Kidney (tissue), 22 donors: ENCODE data around the gene LRPAP1. TPM values are rescaled to one million over a fixed set of nuclear protein-coding genes. Genes with fewer than 3 reads are reported as not detected.
"Not testable (repeated sequence)": the region's sequence is repeated elsewhere in the genome, so short reads cannot be mapped to it uniquely, and the experiment has no call there.

Experiments
- DNase-seq, 5 donors: peaks; one replicate each; pipeline ENCODE4 v3.0.0-alpha.2; 2013 to 2020
- FAIRE-seq: peaks from 2 replicates; lab custom pipeline; 2012; peaks lifted over from hg19 to GRCh38; lab: Jason Lieb, UNC
- H3K27ac ChIP-seq, 2 donors: one replicate each; pipeline ENCODE4 v1.7.0; 2013; ENCODE audit warnings: low read depth in 2 of 2, low read length in 2 of 2, inconsistent platforms in 1 of 2
- H3K27me3 ChIP-seq: one replicate; pipeline ENCODE4 v1.7.1; 2013; ENCODE audit warnings: low read length, inconsistent platforms; ENCODE audit not compliant: control insufficient read depth, insufficient read depth
- H3K36me3 ChIP-seq, 3 donors: one replicate each; pipeline versions ENCODE4 v1.7.0 to v1.7.1; 2013; ENCODE audit warnings: low read length in 3 of 3, control low read depth in 1 of 3, inconsistent platforms in 1 of 3; ENCODE audit not compliant: insufficient read depth in 3 of 3, control insufficient read depth in 2 of 3
- H3K4me1 ChIP-seq, 3 donors: one replicate each; pipeline versions ENCODE4 v1.7.0 to v1.7.1; 2013; ENCODE audit warnings: low read length in 3 of 3, inconsistent platforms in 1 of 3, low read depth in 1 of 3; ENCODE audit not compliant: control insufficient read depth in 2 of 3, insufficient read depth in 2 of 3
- H3K4me3 ChIP-seq, 3 donors: one replicate each; pipeline versions ENCODE4 v1.7.0 to v1.8.1; 2013; ENCODE audit warnings: low read length in 3 of 3, control low read depth in 1 of 3, inconsistent platforms in 1 of 3
- H3K9ac ChIP-seq, 3 donors: one replicate each; pipeline versions ENCODE4 v1.7.0 to v1.7.1; 2013; ENCODE audit warnings: low read length in 3 of 3, control low read depth in 1 of 3, inconsistent platforms in 1 of 3
- H3K9me3 ChIP-seq, 3 donors: one replicate each; pipeline versions ENCODE4 v1.7.0 to v1.7.1; 2013; ENCODE audit warnings: low read length in 3 of 3, control low read depth in 1 of 3, inconsistent platforms in 1 of 3; ENCODE audit not compliant: control insufficient read depth in 2 of 3, insufficient read depth in 1 of 3
- CTCF ChIP-seq: IDR thresholded peaks from 3 replicates; pipeline ENCODE4 v1.5.1; 2012; ENCODE audit warnings: mild to moderate bottlenecking, moderate library complexity, borderline replicate concordance; ENCODE audit not compliant: insufficient read depth; ENCODE audit errors: extremely low read depth
- intact Hi-C: fragments of 100-400 bp; cut with DNase I; formaldehyde crosslinking; loops from one replicate; pipeline ENCODE4 v1.11.1; 2022
- long read RNA-seq, 10 donors: library from polyadenylated mRNA in 1 of 10; unstranded in 1 of 10; transcript quantifications; one replicate each; pipeline ENCODE4 v2.0.0 and lab custom pipeline, GENCODE V29; 2021 to 2026
- polyA plus RNA-seq: library from polyadenylated mRNA; stranded (reverse); fragments of 350-450 nt; fragmentation: Illumina TruSeq; extraction: RNeasy Lipid Tissue Mini Kit (QIAGEN cat#74804); gene quantifications from one replicate; pipeline ENCODE4 v1.2.3, GENCODE V29; 2014; ENCODE audit warnings: low read depth, low replicate concordance; ENCODE audit not compliant: insufficient read depth
- total RNA-seq: library from RNA; stranded (reverse); fragmentation: NEBNext Ultra II Directional; extraction: Animal tissue kit (Norgen Biotek cat#: 25700); gene quantifications from one replicate; pipeline ENCODE4 v1.2.1, GENCODE V29; 2021
- donor health status: control.
- donor health status: control.
- donor health status: control.
- donor health status: control.
- donor health status: control.
- donor health status: DM: yes; HTN: yes; CAD: no.
- donor health status: Normal renal cell carcinoma (clear cell type).

The LRPAP1 gene, protein sequence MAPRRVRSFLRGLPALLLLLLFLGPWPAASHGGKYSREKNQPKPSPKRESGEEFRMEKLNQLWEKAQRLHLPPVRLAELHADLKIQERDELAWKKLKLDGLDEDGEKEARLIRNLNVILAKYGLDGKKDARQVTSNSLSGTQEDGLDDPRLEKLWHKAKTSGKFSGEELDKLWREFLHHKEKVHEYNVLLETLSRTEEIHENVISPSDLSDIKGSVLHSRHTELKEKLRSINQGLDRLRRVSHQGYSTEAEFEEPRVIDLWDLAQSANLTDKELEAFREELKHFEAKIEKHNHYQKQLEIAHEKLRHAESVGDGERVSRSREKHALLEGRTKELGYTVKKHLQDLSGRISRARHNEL
- 204 TPM for total RNA-seq
- polyA plus RNA-seq: 373 TPM
- long read RNA-seq, donor 1, full-length matches to known transcripts: 54 of 54 reads
- long read RNA-seq, donor 1, partial matches to known transcripts: 0 of 54 reads
- long read RNA-seq, donor 1, other reads (novel, unspliced or antisense): 0 of 54 reads
- long read RNA-seq, donor 2, full-length matches to known transcripts: 80 of 92 reads
- long read RNA-seq, donor 2, partial matches to known transcripts: 12 of 92 reads
- long read RNA-seq, donor 2, other reads (novel, unspliced or antisense): 0 of 92 reads
- long read RNA-seq, donor 3, full-length matches to known transcripts: 103 of 123 reads
- long read RNA-seq, donor 3, partial matches to known transcripts: 20 of 123 reads
- long read RNA-seq, donor 3, other reads (novel, unspliced or antisense): 0 of 123 reads
- long read RNA-seq, donor 4, full-length matches to known transcripts: 63 of 63 reads
- long read RNA-seq, donor 4, partial matches to known transcripts: 0 of 63 reads
- long read RNA-seq, donor 4, other reads (novel, unspliced or antisense): 0 of 63 reads
- long read RNA-seq, donor 5, full-length matches to known transcripts: 1 of 1 reads
- long read RNA-seq, donor 5, partial matches to known transcripts: 0 of 1 reads
- long read RNA-seq, donor 5, other reads (novel, unspliced or antisense): 0 of 1 reads
- long read RNA-seq, donor 6, full-length matches to known transcripts: 15 of 15 reads
- long read RNA-seq, donor 6, partial matches to known transcripts: 0 of 15 reads
- long read RNA-seq, donor 6, other reads (novel, unspliced or antisense): 0 of 15 reads
- long read RNA-seq, donor 7, full-length matches to known transcripts: 278 of 322 reads
- long read RNA-seq, donor 7, partial matches to known transcripts: 27 of 322 reads
- long read RNA-seq, donor 7, other reads (novel, unspliced or antisense): 17 of 322 reads
- long read RNA-seq, donor 8, full-length matches to known transcripts: 79 of 84 reads
- long read RNA-seq, donor 8, partial matches to known transcripts: 5 of 84 reads
- long read RNA-seq, donor 8, other reads (novel, unspliced or antisense): 0 of 84 reads
- long read RNA-seq, donor 9, full-length matches to known transcripts: 18 of 18 reads
- long read RNA-seq, donor 9, partial matches to known transcripts: 0 of 18 reads
- long read RNA-seq, donor 9, other reads (novel, unspliced or antisense): 0 of 18 reads
- long read RNA-seq, donor 10, full-length matches to known transcripts: 67 of 84 reads
- long read RNA-seq, donor 10, partial matches to known transcripts: 17 of 84 reads
- long read RNA-seq, donor 10, other reads (novel, unspliced or antisense): 0 of 84 reads

- peaks cover 0 to 29% (median 13%) of the 10 kb centered on the region in 3 donors for H3K4me1 ChIP-seq
- no peaks in the 10 kb centered on the region for H3K27me3 ChIP-seq
- H3K4me3 ChIP-seq: peak within 1 kb of the TSS; percentile 80 to 97 (median 95)
- DNase-seq: peak; percentile 96 to 98 (median 97)
- H3K27ac ChIP-seq: peak within 1 kb of the TSS; percentile 51 to 76
- H3K9ac ChIP-seq: peak within 1 kb of the TSS; percentile 65 to 92 (median 83)
- intact Hi-C loops: no loop called here
- peaks cover 0 to 9% (median 0%) of the 10 kb centered on the region in 3 donors for H3K36me3 ChIP-seq
- H3K9me3 ChIP-seq: no peaks in the 10 kb centered on the region
- no peak for TF ChIP-seq CTCF
- FAIRE-seq: no peak
Observed at GRCh38 chr4:3531879-3532750, at the start of gene LRPAP1. TSS of gene LRPAP1 (minus strand) at chr4:3532422. CDS start at chr4:3532412, 10 bp downstream.

GRCh38 chr4:3581334-3582090, 49.3 kb upstream of the LRPAP1 start:
- H3K36me3 ChIP-seq, FAIRE-seq: not testable (repeated sequence)
- peak in 1 of 5 donors; percentile 49 for DNase-seq

DNA sequence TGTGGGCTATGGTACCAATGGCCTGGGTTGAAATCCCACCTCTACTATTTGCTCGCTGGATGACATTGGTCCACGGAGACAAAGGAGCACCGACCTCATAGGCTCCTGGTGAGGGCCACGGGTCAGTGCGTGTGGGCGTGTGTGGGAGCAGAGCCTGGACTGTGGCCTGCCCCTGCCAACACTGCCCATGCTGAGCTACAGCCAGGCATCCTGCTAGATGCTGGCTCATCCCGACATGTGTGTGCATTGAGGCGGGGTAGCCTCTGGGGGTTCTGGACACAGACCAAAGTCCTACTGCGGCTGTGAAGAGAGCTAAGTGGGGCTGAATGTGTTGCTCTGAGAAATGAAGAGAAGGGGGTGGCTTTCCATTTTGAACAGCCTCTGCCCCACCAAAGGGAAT, 48.6 kb upstream of the LRPAP1 start:
- not testable (repeated sequence) for FAIRE-seq

More at GRCh38 chr4:3581334-3582090, 49.3 kb upstream of the LRPAP1 start:
- H3K9ac ChIP-seq, intact Hi-C loops, H3K4me1 ChIP-seq, H3K9me3 ChIP-seq, H3K27me3 ChIP-seq, H3K27ac ChIP-seq, H3K4me3 ChIP-seq: not testable (repeated sequence)

GRCh38 chr4:3578527-3579144, 46.4 kb upstream of the LRPAP1 start:
- H3K4me3 ChIP-seq: peak overlapping the region in 1 of 3 donors; percentile 17
- peak in 1 of 5 donors; percentile 2 for DNase-seq
- H3K4me1 ChIP-seq, H3K9ac ChIP-seq, H3K27me3 ChIP-seq, H3K27ac ChIP-seq, H3K36me3 ChIP-seq, intact Hi-C loops, H3K9me3 ChIP-seq, FAIRE-seq: not testable (repeated sequence)

More for the DNA sequence above, 48.6 kb upstream of the LRPAP1 start:
- intact Hi-C loops, H3K4me3 ChIP-seq, H3K9ac ChIP-seq, H3K36me3 ChIP-seq, H3K4me1 ChIP-seq, H3K27me3 ChIP-seq, H3K9me3 ChIP-seq, H3K27ac ChIP-seq: not testable (repeated sequence)
- DNase-seq: peak in 1 of 5 donors; percentile 25

DNA sequence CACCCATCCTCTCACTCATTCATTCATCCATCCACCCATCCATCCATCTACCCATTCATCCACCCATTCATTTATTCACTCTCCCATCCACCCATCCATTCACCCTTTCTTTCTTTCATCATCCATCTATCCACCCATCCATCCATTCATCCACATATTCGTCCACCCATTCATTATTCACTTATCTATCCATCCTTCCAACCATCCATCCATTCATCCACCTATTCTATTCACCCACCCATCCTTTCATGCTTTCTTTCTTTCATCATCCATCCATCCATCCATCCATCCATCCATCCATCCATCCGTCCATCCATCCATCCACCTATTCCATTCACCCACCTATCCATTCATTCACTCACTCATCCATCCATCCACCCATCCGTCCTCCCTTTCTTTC, 45.8 kb upstream of the LRPAP1 start:
- FAIRE-seq, H3K9me3 ChIP-seq, DNase-seq, H3K27me3 ChIP-seq, H3K9ac ChIP-seq, intact Hi-C loops, H3K36me3 ChIP-seq, H3K4me1 ChIP-seq, H3K27ac ChIP-seq: not testable (repeated sequence)
- H3K4me3 ChIP-seq: peak overlapping the region in 1 of 3 donors; percentile 17
